H4 (cell line): Measurements from ENCODE around the gene GPR55. TPM values are rescaled to one million over a fixed set of nuclear protein-coding genes. Genes with fewer than 3 reads are reported as not detected.
"Not testable (repeated sequence)": the region's sequence is repeated elsewhere in the genome, so short reads cannot be mapped to it uniquely, and the experiment has no call there.

ENCODE experiments used
- DNase-seq: peaks from one replicate; pipeline ENCODE4 v3.0.0-alpha.2; 2015; ENCODE audit warnings: low spot score
- total RNA-seq: library from RNA; depleted of rRNA; stranded (reverse); fragments of >200 nt; shearing (Covaris generic); gene quantifications from 2 replicates; pipeline ENCODE4 v1.2.3, GENCODE V29; 2014; rRNA removed

Gene GPR55
- total RNA-seq, result 0.66 and 0.87 TPM in 2 replicates

GRCh38 chr2:230924470-230925341, at the start of gene GPR55:
Gene GPR55 (minus strand): TSS chr2:230925242. CDS start chr2:230910962, 14,280 bp downstream.
- no peak for DNase-seq

GRCh38 chr2:230974096-230974913, 49.3 kb upstream of the GPR55 start:
- peak; percentile 90 for DNase-seq

- no peak for DNase-seq
These were observed 47.0 kb upstream of the GPR55 start for GRCh38 chr2:230972046-230972445.

GRCh38 chr2:230969659-230970015, 44.6 kb upstream of the GPR55 start:
- DNase-seq, result no peak

- DNase-seq, result no peak
These were observed 44.0 kb upstream of the GPR55 start for GRCh38 chr2:230968921-230969658.

GRCh38 chr2:230968314-230968713, 43.3 kb upstream of the GPR55 start:
- DNase-seq, result not testable (repeated sequence)

- DNase-seq, result no peak
These were observed 42.1 kb upstream of the GPR55 start for GRCh38 chr2:230967113-230967512.

GRCh38 chr2:230964136-230964730, 39.2 kb upstream of the GPR55 start:
- DNase-seq, result no peak

- DNase-seq, result peak; percentile 89
These were observed 36.0 kb upstream of the GPR55 start for GRCh38 chr2:230961091-230961491.

GRCh38 chr2:230960026-230960425, 35.0 kb upstream of the GPR55 start:
- no peak for DNase-seq

GRCh38 chr2:230958820-230959756, 34.0 kb upstream of the GPR55 start:
- no peak for DNase-seq

- no peak for DNase-seq
These were observed 32.8 kb upstream of the GPR55 start for GRCh38 chr2:230957756-230958391.

GRCh38 chr2:230956827-230957755, 32.0 kb upstream of the GPR55 start:
- peak; percentile 57 for DNase-seq

- no peak for DNase-seq
These were observed 30.2 kb upstream of the GPR55 start for GRCh38 chr2:230955163-230955737.

GRCh38 chr2:230954746-230955145, 29.7 kb upstream of the GPR55 start:
- DNase-seq, result no peak

GRCh38 chr2:230953845-230954244, 28.8 kb upstream of the GPR55 start:
- DNase-seq, result no peak

- no peak for DNase-seq
These were observed 27.3 kb upstream of the GPR55 start for GRCh38 chr2:230952226-230952956.

- DNase-seq, result no peak
These were observed 26.4 kb upstream of the GPR55 start for GRCh38 chr2:230951396-230951795.
